ENCODE results near the gene RPL36.

GRCh38 chr19:5692723-5693194 is 2.7 kb downstream of the RPL36 start:
- TF ChIP-seq CTCF (IDR thresholded peaks at IDR 0.05) (no peak), POLR2A (IDR thresholded peaks at IDR 0.05) (no peak)

All from body of pancreas (tissue), 4 donors.